K562 (cell line): ENCODE results near the gene C2orf42. TPM values are rescaled to one million over a fixed set of nuclear protein-coding genes. Genes with fewer than 3 reads are reported as not detected.
"Not testable (repeated sequence)": the region's sequence is repeated elsewhere in the genome, so short reads cannot be mapped to it uniquely, and the experiment has no call there.

Experiments
- ATAC-seq: fragments of 200-7000 bp; cut with Tn5 transposase; 3 replicates; pipeline ENCODE4 v1.9.1; 2020; ENCODE audit warnings: moderate library complexity
- BruUV-seq: library from RNA; stranded (reverse); fragments of 400-500 nt; replicated peaks from 2 replicates; lab custom pipeline; 2021; lab: Mats Ljungman, UMichigan
- CTCF ChIA-PET: fragments of 300-600 bp; formaldehyde crosslinking; extraction: SDS; loops from one replicate; lab custom pipeline; 2021; ENCODE audit warnings: low intra/inter-chr PET ratio; lab: Yijun Ruan, JAX
- POLR2A ChIA-PET: fragments of 300-600, 350-650 bp; sonication (Branson Sonifier 250); formaldehyde crosslinking; extraction: SDS; loops from one replicate; lab custom pipeline; 2021; ENCODE audit warnings: antibody characterized with exemption, inconsistent platforms; lab: Yijun Ruan, JAX
- DNase-seq, 4 experiments: peaks; one replicate each; pipeline versions ENCODE4 v3.0.0 to v3.0.0-alpha.2; 2011 to 2018; ENCODE audit warnings: low spot score in 3 of 4, mixed read lengths in 3 of 4; ENCODE audit errors: extremely low read depth in 1 of 4
- FAIRE-seq: peaks from 2 replicates; lab custom pipeline; 2011; peaks lifted over from hg19 to GRCh38; lab: Jason Lieb, UNC
- H2AFZ ChIP-seq: 2 replicates; pipeline ENCODE4 v1.6.0; 2011; ENCODE audit warnings: low read depth, low read length, control low read depth, inconsistent platforms
- H3K27ac ChIP-seq: fragments of 200-600 bp; 3 replicates; pipeline ENCODE4 v1.8.0; 2011; ENCODE audit warnings: low read depth, mild to moderate bottlenecking, control low read depth, inconsistent platforms, low read length, moderate library complexity, mixed read lengths; ENCODE audit errors: extremely low read depth
- H3K27me3 ChIP-seq, 2 experiments: fragments of 300-600 bp in 1 of 2; 2 replicates in 1 of 2; 3 replicates in 1 of 2; pipeline versions ENCODE4 v1.6.0 to v1.8.0; 2011; ENCODE audit warnings: inconsistent platforms in 2 of 2, low read length in 2 of 2, mild to moderate bottlenecking in 1 of 2, mixed read lengths in 1 of 2, moderate library complexity in 1 of 2; ENCODE audit not compliant: control insufficient read depth in 2 of 2, insufficient read depth in 2 of 2
- H3K36me3 ChIP-seq: fragments of 300-600 bp; 3 replicates; pipeline ENCODE4 v1.8.0; 2011; ENCODE audit warnings: mild to moderate bottlenecking, low read length, inconsistent platforms; ENCODE audit not compliant: control insufficient read depth, insufficient read depth
- H3K4me1 ChIP-seq, 2 experiments: fragments of 200-600 bp in 1 of 2; replicated peaks in 1 of 2; 2 replicates in 1 of 2; 3 replicates in 1 of 2; pipeline versions ENCODE4 v1.5.1 to v1.8.0; 2011; ENCODE audit warnings: inconsistent platforms in 2 of 2, low read length in 2 of 2, mild to moderate bottlenecking in 1 of 2, mixed read lengths in 1 of 2, moderate library complexity in 1 of 2; ENCODE audit not compliant: control insufficient read depth in 2 of 2, insufficient read depth in 2 of 2
- H3K4me2 ChIP-seq: 2 replicates; pipeline ENCODE4 v1.6.1; 2011; ENCODE audit warnings: low read length, control low read depth, inconsistent platforms, mixed read lengths; ENCODE audit not compliant: insufficient read depth
- H3K4me3 ChIP-seq: fragments of 200-600 bp; sonication (generic), shearing (Covaris generic); 2 replicates; pipeline ENCODE4 v1.5.1; 2016; ENCODE audit warnings: control low read depth, inconsistent platforms
- H3K79me2 ChIP-seq: fragments of 200-600 bp; 3 replicates; pipeline ENCODE4 v1.8.0; 2011; ENCODE audit warnings: low read length, inconsistent platforms; ENCODE audit not compliant: control insufficient read depth, insufficient read depth
- H3K9ac ChIP-seq, 2 experiments: 2 replicates each; pipeline versions ENCODE4 v1.6.0 to v1.6.1; 2011; ENCODE audit warnings: low read depth in 2 of 2, low read length in 2 of 2, control low read depth in 1 of 2, inconsistent platforms in 1 of 2, mild to moderate bottlenecking in 1 of 2, mixed read lengths in 1 of 2; ENCODE audit not compliant: insufficient read depth in 1 of 2
- H3K9me1 ChIP-seq: one replicate; pipeline ENCODE4 v1.6.0; 2011; ENCODE audit warnings: inconsistent platforms, mild to moderate bottlenecking, low read length, moderate library complexity; ENCODE audit not compliant: control insufficient read depth, insufficient read depth
- H3K9me3 ChIP-seq: replicated peaks from 2 replicates; pipeline ENCODE4 v1.5.1; 2011; ENCODE audit warnings: low read depth, low read length, inconsistent platforms; ENCODE audit not compliant: control insufficient read depth, insufficient read depth
- H4K20me1 ChIP-seq: replicated peaks from 2 replicates; pipeline ENCODE4 v1.6.1; 2011; ENCODE audit warnings: low read length, inconsistent platforms, mixed read lengths; ENCODE audit not compliant: control insufficient read depth, insufficient read depth
- ADNP ChIP-seq: fragments of 200-800 bp; sonication (Bioruptor generic); IDR thresholded peaks from 2 replicates; pipeline ENCODE4 v1.6.1; 2016; ENCODE audit warnings: missing genetic modification characterization, missing compliant biosample characterization
- ARID1B ChIP-seq: fragments of 450-650 bp; IDR thresholded peaks from 2 replicates; pipeline ENCODE4 v1.6.1; 2016; ENCODE audit warnings: antibody characterized with exemption, mild to moderate bottlenecking, inconsistent platforms
- ELF2 ChIP-seq: fragments of 250-450 bp; sonication (Bioruptor Pico); IDR thresholded peaks from 2 replicates; pipeline ENCODE4 v1.5.0; 2021; ENCODE audit warnings: mild to moderate bottlenecking
- HDAC1 ChIP-seq, 2 experiments: fragments of 450-650 bp; IDR thresholded peaks; 2 replicates each; pipeline ENCODE4 v1.6.1; 2016 to 2017; ENCODE audit warnings: inconsistent platforms in 1 of 2, mild to moderate bottlenecking in 1 of 2, moderate library complexity in 1 of 2
- ID3 ChIP-seq, 2 experiments: fragments of 250-450 bp in 1 of 2; fragments of 450-650 bp in 1 of 2; sonication (Bioruptor Pico) in 1 of 2; IDR thresholded peaks; 2 replicates each; pipeline versions ENCODE4 v1.6.1 to v1.8.0; 2016 to 2021; ENCODE audit warnings: mild to moderate bottlenecking in 2 of 2, moderate library complexity in 2 of 2, missing compliant biosample characterization in 1 of 2, missing genetic modification characterization in 1 of 2
- NR4A1 ChIP-seq, 2 experiments: fragments of 250-450 bp in 1 of 2; fragments of 450-650 bp in 1 of 2; sonication (Bioruptor Pico) in 1 of 2; IDR thresholded peaks; 2 replicates each; pipeline versions ENCODE4 v1.4.0 to v1.6.1; 2016 to 2020; ENCODE audit warnings: mild to moderate bottlenecking in 2 of 2, missing compliant biosample characterization in 1 of 2, missing genetic modification characterization in 1 of 2, moderate library complexity in 1 of 2
- VEZF1 ChIP-seq: fragments of 200-800 bp; sonication (Bioruptor generic); IDR thresholded peaks from 2 replicates; pipeline ENCODE4 v1.6.1; 2017; ENCODE audit warnings: missing genetic modification characterization, missing compliant biosample characterization
- ZNF197 ChIP-seq: fragments of 200-800 bp; sonication (Bioruptor generic); IDR thresholded peaks from 2 replicates; pipeline ENCODE4 v1.6.1; 2016; ENCODE audit warnings: low read depth, missing genetic modification characterization, missing compliant biosample characterization
- ZNF592 ChIP-seq: fragments of 450-650 bp; IDR thresholded peaks from 2 replicates; pipeline ENCODE4 v1.6.1; 2017; ENCODE audit warnings: antibody characterized with exemption, mild to moderate bottlenecking
- WGBS: fragments of 100-300 bp; shearing (Covaris generic); methylation state at CpG from one replicate; pipeline ENCODE4 v1.1.6; 2016; ENCODE audit warnings: low coverage, mixed read lengths; ENCODE audit not compliant: insufficient coverage; ENCODE audit errors: missing lambda C conversion rate; 5-methylcytosine and 5-hydroxymethylcytosine counted together
- in situ Hi-C: fragments of 300-500 bp; cut with MboI; formaldehyde crosslinking; loops from 4 replicates; pipeline ENCODE4 v1.15.0; 2018; ENCODE audit warnings: inconsistent platforms, mixed read lengths
- intact Hi-C: fragments of 100-400 bp; cut with micrococcal nuclease; formaldehyde crosslinking; loops from 2 replicates; pipeline ENCODE4 v1.14.2; 2022
- polyA plus RNA-seq, 8 experiments: library from polyadenylated mRNA; depleted of rRNA in 4 of 8; stranded (reverse) in 5 of 8; unstranded in 3 of 8; fragments of >200 nt; fragmentation: Nextera tagmentation in 2 of 8; fragmentation: Illumina TruSeq in 1 of 8; extraction: Ambion mirVana in 2 of 8; extraction: Trizol in 1 of 8; gene quantifications; 2 replicates each; pipeline versions ENCODE4 v1.2.1 to v1.2.3, GENCODE V29; 2011 to 2014; ENCODE audit warnings: inconsistent platforms in 1 of 8, missing spikeins in 1 of 8
- total RNA-seq, 7 experiments: library from RNA; depleted of rRNA in 6 of 7; stranded (reverse); fragments of >200 nt in 6 of 7; fragmentation: Illumina TruSeq in 2 of 7; extraction: Trizol in 2 of 7; gene quantifications; 2 replicates each; pipeline versions ENCODE4 v1.2.1 to v1.2.3, GENCODE V29; 2011 to 2021; ENCODE audit warnings: low replicate concordance in 1 of 7

Gene C2orf42
- total and polyA plus RNA-seq, 9 of the 15 experiments (the other 6 are each of a cell fraction or from before 2014, with no cell fraction given): 4.6 to 10.9 (median 7.5) TPM

GRCh38 chr2:70131344-70132143 is 59.3 kb downstream of the C2orf42 start:
- Histone ChIP-seq H3K27ac (peak overlapping the region; percentile 95), H2AFZ (peak overlapping the region; percentile 90), H3K9ac (peak overlapping the region in 1 of 2 experiments; percentile 78; a peak in 2 of 4 replicates), H3K4me2 (peak overlapping the region; percentile 77), H3K4me1 (peaks cover 38 to 60% of the 10 kb centered on the region in 2 experiments)
- H3K9me1 ChIP-seq; H3K9me3 ChIP-seq; CTCF ChIA-PET; H3K27me3 ChIP-seq; H3K36me3 ChIP-seq; ATAC-seq; H3K4me3 ChIP-seq; H3K79me2 ChIP-seq; FAIRE-seq; H4K20me1 ChIP-seq; TF ChIP-seq NR4A1, ID3 (CRISPR knock-in tag; IDR thresholded peaks at IDR 0.05): not testable (repeated sequence)
- 39% methylated on average over 15 of the region's 17 CpGs for WGBS
- intact Hi-C loops: loop anchor here (2.0 kb wide), 1 partner anchor 23 kb away; no protein-coding TSS in a partner anchor
- peak in 1 of 4 experiments; percentile 29 for DNase-seq
- POLR2A ChIA-PET: interaction anchor here (1.9 to 6.0 kb wide), 3 partner anchors 7 to 218 kb away, joined by 9 to 74 read pairs (median 17); partner anchors contain the start of genes MXD1 and SNRPG
- in situ Hi-C loops: loop anchor here (10.0 kb wide), 1 partner anchor 407 kb away; no protein-coding TSS in a partner anchor
- BruUV-seq: TSS peak; percentile 60
- TF ChIP-seq NR4A1 (tag; IDR thresholded peaks at IDR 0.05) (0 out of 2 replicates have a peak, but pooled peaks have one; percentile 26), ZNF592 (peak; percentile 53), ADNP (peak; percentile 64; the same call in 1 of the 2 replicates), ID3 (tag; IDR thresholded peaks at IDR 0.05) (0 out of 2 replicates have a peak, but pooled peaks have one; percentile 54), ELF2 (CRISPR knock-in tag) (peak; percentile 63), VEZF1 (CRISPR knock-in tag) (peak; percentile 17; the same call in 1 of the 2 replicates), HDAC1 (IDR thresholded peaks at IDR 0.05) (0 out of 4 replicates have a peak, but pooled peaks of 1 of the 2 experiments have one; percentile 7), ARID1B (peak; percentile 35; the same call in 1 of the 2 replicates), ZNF197 (0 out of 2 replicates have a peak, but pooled peaks have one; percentile 5)
